ENCODE measurements around the gene TMEM120B.

Gene TMEM120B

GRCh38 chr12:121781484-121781997 lies 69.0 kb downstream of the TMEM120B start:
- TF ChIP-seq EZH2phosphoT487 (IDR thresholded peaks at IDR 0.05; ENCODE audit: borderline replicate concordance, low read length) (no peak), CTCF (IDR thresholded peaks at IDR 0.05; ENCODE audit: low read depth, low read length, poor library complexity, severe bottlenecking) (no peak)
- Histone ChIP-seq H3K4me2 (ENCODE audit: low read length) (peak overlapping the region; percentile 26), H3K27me3 (ENCODE audit: control insufficient read depth, low read length) (no peaks in the 10 kb centered on the region), H4K20me1 (ENCODE audit: control insufficient read depth, insufficient read depth, low read depth, low read length) (no peaks in the 10 kb centered on the region), H3F3A (ENCODE audit: control insufficient read depth, insufficient read depth) (peaks cover 8% of the 10 kb centered on the region; the same call in 1 of the 2 replicates), H3K79me2 (ENCODE audit: control insufficient read depth, low read length) (no peaks in the 10 kb centered on the region; the same call in 1 of the 2 replicates), H3K9me2 (replicated peaks; ENCODE audit: control insufficient read depth, low read length) (no peaks in the 10 kb centered on the region), H3K4me1 (ENCODE audit: control insufficient read depth, low read length) (peaks cover 36% of the 10 kb centered on the region), H3K9me3 (ENCODE audit: control insufficient read depth, insufficient read depth, low read length) (no peaks in the 10 kb centered on the region), H3K36me3 (ENCODE audit: control insufficient read depth, low read length) (peaks cover 5% of the 10 kb centered on the region; the same call in 1 of the 2 replicates), H3K27ac (ENCODE audit: low read depth, low read length) (peak overlapping the region; percentile 16), H3K4me3 (ENCODE audit: low read length) (peak overlapping the region; percentile 29)

- Histone ChIP-seq H3K4me2 (ENCODE audit: low read length) (peak overlapping the region; percentile 26), H3K9me3 (ENCODE audit: control insufficient read depth, insufficient read depth, low read length) (no peaks in the 10 kb centered on the region), H3K79me2 (ENCODE audit: control insufficient read depth, low read length) (no peaks in the 10 kb centered on the region; the same call in 1 of the 2 replicates), H3K36me3 (ENCODE audit: control insufficient read depth, low read length) (peaks cover 8% of the 10 kb centered on the region; the same call in 1 of the 2 replicates), H4K20me1 (ENCODE audit: control insufficient read depth, insufficient read depth, low read depth, low read length) (no peaks in the 10 kb centered on the region), H3K27me3 (ENCODE audit: control insufficient read depth, low read length) (no peaks in the 10 kb centered on the region), H3K4me3 (ENCODE audit: low read length) (peak overlapping the region; percentile 29), H3K27ac (ENCODE audit: low read depth, low read length) (peak overlapping the region; percentile 16), H3K9me2 (replicated peaks; ENCODE audit: control insufficient read depth, low read length) (no peaks in the 10 kb centered on the region), H3F3A (ENCODE audit: control insufficient read depth, insufficient read depth) (peaks cover 8% of the 10 kb centered on the region; the same call in 1 of the 2 replicates), H3K4me1 (ENCODE audit: control insufficient read depth, low read length) (peaks cover 39% of the 10 kb centered on the region)
- TF ChIP-seq CTCF (IDR thresholded peaks at IDR 0.05; ENCODE audit: low read depth, low read length, poor library complexity, severe bottlenecking) (no peak), EZH2phosphoT487 (IDR thresholded peaks at IDR 0.05; ENCODE audit: borderline replicate concordance, low read length) (no peak)
These were observed 69.7 kb downstream of the TMEM120B start for GRCh38 chr12:121781998-121782979.

- Histone ChIP-seq H3K27me3 (ENCODE audit: control insufficient read depth, low read length) (no peaks in the 10 kb centered on the region), H3K27ac (ENCODE audit: low read depth, low read length) (no peak overlapping the region), H3K79me2 (ENCODE audit: control insufficient read depth, low read length) (peaks cover 6% of the 10 kb centered on the region), H3K36me3 (ENCODE audit: control insufficient read depth, low read length) (peaks cover 8% of the 10 kb centered on the region; the same call in 1 of the 2 replicates), H3K9me2 (replicated peaks; ENCODE audit: control insufficient read depth, low read length) (no peaks in the 10 kb centered on the region), H3K4me3 (ENCODE audit: low read length) (no peak overlapping the region), H3K4me2 (ENCODE audit: low read length) (no peak overlapping the region), H4K20me1 (ENCODE audit: control insufficient read depth, insufficient read depth, low read depth, low read length) (no peaks in the 10 kb centered on the region), H3K9me3 (ENCODE audit: control insufficient read depth, insufficient read depth, low read length) (no peaks in the 10 kb centered on the region), H3K4me1 (ENCODE audit: control insufficient read depth, low read length) (peaks cover 50% of the 10 kb centered on the region), H3F3A (ENCODE audit: control insufficient read depth, insufficient read depth) (peaks cover 8% of the 10 kb centered on the region; the same call in 1 of the 2 replicates)
- TF ChIP-seq EZH2phosphoT487 (IDR thresholded peaks at IDR 0.05; ENCODE audit: borderline replicate concordance, low read length) (no peak), CTCF (IDR thresholded peaks at IDR 0.05; ENCODE audit: low read depth, low read length, poor library complexity, severe bottlenecking) (no peak)
These were observed 71.2 kb downstream of the TMEM120B start for GRCh38 chr12:121783766-121784165.

Data from DOHH2 (cell line).